Measurements from ENCODE around the gene TAS1R3.
"Not testable (repeated sequence)": the region's sequence is repeated elsewhere in the genome, so short reads cannot be mapped to it uniquely, and the experiment has no call there.

The TAS1R3 gene

GRCh38 chr1:1354271-1355247 lies 23.5 kb downstream of the TAS1R3 start:
- DNase-seq, result no peak

- DNase-seq, result no peak
Observed at GRCh38 chr1:1355416-1355815, 24.3 kb downstream of the TAS1R3 start.

GRCh38 chr1:1356166-1356795 lies 25.2 kb downstream of the TAS1R3 start:
- DNase-seq, result no peak

GRCh38 chr1:1356796-1357401 lies 25.8 kb downstream of the TAS1R3 start:
- no peak for DNase-seq

GRCh38 chr1:1357871-1358432 lies 26.9 kb downstream of the TAS1R3 start:
- DNase-seq, result no peak

- DNase-seq, result no peak
Observed at GRCh38 chr1:1358433-1359271, 27.6 kb downstream of the TAS1R3 start, which contains the start of gene MXRA8. Gene MXRA8 (minus strand): TSS chr1:1358555. CDS start chr1:1358504, 51 bp downstream.

GRCh38 chr1:1359308-1359663 lies 28.2 kb downstream of the TAS1R3 start:
- no peak for DNase-seq

- DNase-seq, result no peak
Observed at GRCh38 chr1:1359664-1360468, 28.8 kb downstream of the TAS1R3 start.

- DNase-seq, result no peak
Observed at GRCh38 chr1:1360506-1361169, 29.6 kb downstream of the TAS1R3 start.

- DNase-seq, result no peak
Observed at GRCh38 chr1:1361233-1361981, 30.3 kb downstream of the TAS1R3 start.

GRCh38 chr1:1361982-1362423 lies 30.9 kb downstream of the TAS1R3 start:
- DNase-seq, result no peak

- no peak for DNase-seq
Observed at GRCh38 chr1:1364266-1364665, 33.2 kb downstream of the TAS1R3 start.

- no peak for DNase-seq
Observed at GRCh38 chr1:1365875-1366698, 35.0 kb downstream of the TAS1R3 start.

GRCh38 chr1:1366699-1367066 lies 35.6 kb downstream of the TAS1R3 start:
- no peak for DNase-seq

- DNase-seq, result no peak
Observed at GRCh38 chr1:1367315-1367714, 36.2 kb downstream of the TAS1R3 start.

- DNase-seq, result not testable (repeated sequence)
Observed at GRCh38 chr1:1370094-1370493, 39.0 kb downstream of the TAS1R3 start.

GRCh38 chr1:1370771-1371300 lies 39.8 kb downstream of the TAS1R3 start:
- no peak for DNase-seq

- peak; percentile 44 for DNase-seq
Observed at GRCh38 chr1:1371364-1371745, 40.3 kb downstream of the TAS1R3 start.
